ENCODE data around the gene MTCL3.
"Not testable (repeated sequence)": the region's sequence is repeated elsewhere in the genome, so short reads cannot be mapped to it uniquely, and the experiment has no call there.

The MTCL3 gene

GRCh38 chr6:127434651-127435050 lies 84.5 kb downstream of the MTCL3 start:
- DNase-seq (ENCODE audit: low read depth in 2 of 2, low spot score in 1 of 2): no peak

- DNase-seq (ENCODE audit: low read depth in 2 of 2, low spot score in 1 of 2): not testable (repeated sequence)
Measured at GRCh38 chr6:127428562-127428961, 90.6 kb downstream of the MTCL3 start.

GRCh38 chr6:127423921-127424320 lies 95.2 kb downstream of the MTCL3 start:
- DNase-seq (ENCODE audit: low read depth in 2 of 2, low spot score in 1 of 2): no peak
